HG03196 (cell line): ENCODE measurements around the gene BCO2.

Experiments used
- ATAC-seq: cut with Tn5 transposase; IDR thresholded peaks from one replicate; pipeline ENCODE4 v1.9.1; 2021; ENCODE audit not compliant: unreplicated experiment

The BCO2 gene

GRCh38 chr11:112212710-112213109 lies 37.4 kb downstream of the BCO2 start:
- no peak for ATAC-seq

GRCh38 chr11:112213753-112214152 lies 38.4 kb downstream of the BCO2 start:
- ATAC-seq: no peak

GRCh38 chr11:112215621-112216020 lies 40.3 kb downstream of the BCO2 start:
- no peak for ATAC-seq

DNA sequence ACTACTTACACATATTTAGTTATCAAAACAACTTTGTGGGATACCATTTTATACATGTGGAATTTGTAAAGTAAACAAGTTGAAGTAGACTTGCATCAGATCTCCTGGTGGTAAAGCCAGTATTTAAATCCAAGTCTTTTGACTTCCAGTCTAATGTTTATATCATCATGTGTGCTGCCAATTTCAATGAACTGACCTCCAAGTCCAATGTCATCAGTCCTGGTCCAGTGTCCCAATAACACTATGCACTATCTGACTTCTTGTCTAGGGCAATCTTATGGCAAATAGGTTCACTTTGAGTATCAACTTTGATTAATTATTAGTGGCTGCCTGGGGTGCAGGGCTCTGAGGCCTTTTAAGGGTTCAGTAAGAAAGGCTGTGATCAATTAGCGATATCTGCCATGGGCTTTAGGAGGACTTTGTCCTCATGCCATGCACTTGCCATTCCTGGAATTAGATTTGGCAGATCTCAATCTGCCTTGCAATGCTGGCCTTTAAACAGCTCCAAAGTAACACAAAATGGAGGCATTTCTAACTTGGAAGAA lies 41.3 kb downstream of the BCO2 start:
- no peak for ATAC-seq

DNA sequence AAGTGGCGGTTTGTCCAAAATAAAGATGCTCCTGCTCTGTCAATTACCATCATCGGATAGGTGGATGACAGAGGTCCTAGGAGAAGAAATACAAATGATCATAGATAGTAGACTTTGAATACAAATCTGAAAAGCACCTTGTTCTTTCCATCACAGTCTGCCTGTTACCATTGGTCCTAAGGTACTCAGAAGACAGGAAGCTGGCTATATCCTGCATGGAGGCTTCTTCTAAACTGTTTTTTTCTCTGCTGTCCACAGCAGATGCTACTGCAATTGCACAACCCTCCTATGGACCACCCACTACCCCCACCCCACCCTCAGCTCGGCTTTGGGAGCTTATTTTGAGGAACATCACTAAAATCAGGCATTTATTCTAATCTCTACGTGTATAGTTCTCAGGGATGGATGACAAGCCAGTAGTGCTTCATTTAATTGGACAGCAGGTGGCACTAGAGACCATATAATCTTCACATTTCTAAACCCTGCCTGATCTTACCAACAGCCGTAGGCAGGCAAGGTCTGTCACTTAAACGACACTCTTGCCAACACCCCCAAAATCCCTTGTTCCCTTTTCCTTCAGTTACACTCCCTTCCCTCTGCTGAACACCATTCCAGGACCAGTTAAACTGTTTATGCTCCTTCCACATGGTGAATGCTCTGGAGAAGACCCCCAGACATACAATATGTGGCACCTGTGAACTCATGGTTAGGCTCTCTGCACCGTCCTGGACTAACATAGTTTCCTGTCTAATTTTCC lies 44.3 kb downstream of the BCO2 start:
- peak; percentile 94 for ATAC-seq

- no peak for ATAC-seq
Observed at GRCh38 chr11:112221274-112221835, 46.0 kb downstream of the BCO2 start.

DNA sequence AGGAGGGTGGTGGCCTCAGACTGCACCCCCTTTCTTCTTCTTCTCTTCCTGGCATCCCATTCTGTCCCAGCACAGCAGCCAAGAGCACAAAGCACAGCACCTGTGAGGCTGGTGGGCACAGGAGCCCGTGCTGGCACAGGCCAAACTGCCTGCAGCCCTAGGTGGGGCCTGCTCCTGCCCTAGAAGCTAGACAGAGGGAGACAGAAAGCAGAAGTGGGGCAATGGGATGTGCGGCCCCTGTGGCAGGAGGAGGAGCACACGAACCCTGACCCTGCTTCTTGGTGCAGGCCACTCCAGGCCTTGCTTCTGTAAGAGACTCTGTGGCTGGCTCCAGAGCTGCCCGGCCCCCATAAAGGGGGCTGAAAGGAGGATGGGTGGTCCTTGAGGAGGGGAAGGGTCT lies 47.0 kb downstream of the BCO2 start:
- no peak for ATAC-seq

- no peak for ATAC-seq
Observed at GRCh38 chr11:112223121-112223520, 47.8 kb downstream of the BCO2 start.

DNA sequence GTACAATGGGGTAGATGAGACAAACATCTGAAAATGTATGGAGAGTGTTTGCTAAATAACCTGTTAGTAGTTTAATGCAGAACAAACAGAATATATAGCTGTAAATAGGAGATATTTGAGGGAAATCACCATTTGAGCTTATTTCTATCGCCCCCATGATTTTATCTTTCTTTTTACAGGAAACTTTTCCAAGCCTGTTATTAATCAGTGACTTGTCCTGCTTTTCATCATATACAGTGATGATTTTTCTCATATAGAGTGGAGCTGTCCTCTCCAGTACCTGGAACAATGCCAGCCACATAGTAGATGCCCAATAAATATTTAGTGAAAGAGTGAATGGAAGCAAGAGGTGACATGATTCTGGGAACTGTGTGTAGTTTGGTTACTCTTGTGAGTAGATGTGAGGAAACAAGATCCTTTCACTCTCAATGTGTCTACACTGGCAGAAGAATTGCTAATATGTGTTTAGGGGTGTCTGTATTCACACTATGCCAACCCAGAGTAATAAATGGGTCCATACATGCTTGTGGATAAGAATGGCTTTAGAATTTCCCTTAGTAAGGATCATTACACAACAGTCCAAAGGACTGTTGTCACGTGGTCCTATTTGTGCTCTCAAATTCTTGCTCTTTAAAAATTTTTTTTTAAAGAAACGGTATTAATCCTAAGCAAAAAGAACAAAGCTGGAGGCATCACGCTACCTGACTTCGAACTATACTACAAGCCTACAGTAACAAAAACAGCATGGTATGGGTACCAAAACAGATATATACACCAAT lies 48.6 kb downstream of the BCO2 start:
- ATAC-seq: no peak

DNA sequence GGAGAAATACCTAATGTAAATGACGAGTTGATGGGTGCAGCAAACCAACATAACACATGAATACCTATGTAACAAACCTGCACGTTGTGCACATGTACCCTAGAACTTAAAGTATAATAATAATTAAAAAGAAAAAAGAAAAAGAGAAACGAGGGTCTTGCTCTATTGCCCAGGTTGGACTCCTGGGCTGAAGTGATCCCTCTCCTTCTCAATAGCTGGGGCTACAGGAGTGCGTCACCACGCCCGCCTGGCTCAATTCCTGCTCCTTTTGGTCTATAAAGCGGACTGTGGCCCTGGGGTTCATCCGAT lies 50.4 kb downstream of the BCO2 start:
- ATAC-seq: no peak

DNA sequence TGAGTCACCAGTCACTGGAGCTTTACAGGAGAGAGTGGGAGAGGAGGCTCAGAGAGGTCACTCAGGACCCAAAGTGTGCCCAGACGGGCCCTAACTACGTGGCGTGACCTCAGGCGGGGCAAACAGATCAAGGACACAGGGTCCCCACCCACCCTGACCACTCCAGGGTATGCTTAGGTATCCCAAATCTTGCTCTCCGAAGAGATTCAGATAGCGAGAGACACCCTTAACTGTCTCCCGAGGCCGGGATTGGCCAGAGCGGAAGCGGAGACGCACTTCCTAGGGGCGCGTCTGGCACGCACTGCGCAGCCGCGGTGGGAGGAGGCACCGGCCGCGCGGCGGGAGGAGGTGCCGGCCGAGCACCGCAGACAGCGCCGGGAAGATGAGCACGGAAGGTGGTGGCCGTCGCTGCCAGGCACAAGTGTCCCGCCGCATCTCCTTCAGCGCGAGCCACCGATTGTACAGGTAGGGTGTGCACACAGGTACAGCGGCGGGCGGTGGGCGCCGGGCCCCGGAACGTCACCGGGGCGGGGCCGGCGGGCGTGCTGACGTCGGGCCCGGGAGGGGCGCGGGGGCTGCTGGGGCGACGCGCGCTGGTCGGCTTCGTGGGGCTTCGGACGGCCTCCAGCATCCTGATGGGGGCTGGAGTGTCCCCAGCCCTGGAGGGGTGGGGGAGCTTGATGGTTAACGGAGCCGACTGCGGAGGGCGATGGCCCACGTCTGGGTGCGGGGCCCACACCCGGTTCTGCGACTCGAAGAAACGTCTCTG lies 50.9 kb downstream of the BCO2 start, which contains the start of gene PTS:
TSS of gene PTS (plus strand) at position 367 of the 769 bp plus-strand sequence. CDS start at position 383, 16 bp downstream.
- peak; percentile 94 for ATAC-seq

- ATAC-seq: no peak
Observed at GRCh38 chr11:112226831-112227401, 51.6 kb downstream of the BCO2 start.

DNA sequence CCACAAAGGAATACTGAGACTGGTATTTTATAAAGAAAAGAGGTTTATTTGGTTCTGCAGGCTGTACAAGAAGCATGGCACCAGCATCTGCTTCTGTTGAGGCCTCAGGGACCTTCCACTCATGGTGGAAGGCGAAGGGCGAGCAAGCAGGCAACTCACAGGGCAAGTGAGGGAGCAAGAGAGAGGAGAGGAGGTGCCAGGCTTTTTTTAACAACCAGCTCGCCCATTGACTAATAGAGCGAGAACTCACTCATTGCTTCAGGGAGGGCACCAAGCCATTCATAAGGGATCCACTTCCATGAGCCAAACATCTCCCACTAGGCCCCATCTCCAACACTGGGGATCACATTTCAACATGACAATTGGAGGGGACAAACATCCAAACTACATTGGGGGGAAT lies 52.2 kb downstream of the BCO2 start:
- ATAC-seq: no peak

DNA sequence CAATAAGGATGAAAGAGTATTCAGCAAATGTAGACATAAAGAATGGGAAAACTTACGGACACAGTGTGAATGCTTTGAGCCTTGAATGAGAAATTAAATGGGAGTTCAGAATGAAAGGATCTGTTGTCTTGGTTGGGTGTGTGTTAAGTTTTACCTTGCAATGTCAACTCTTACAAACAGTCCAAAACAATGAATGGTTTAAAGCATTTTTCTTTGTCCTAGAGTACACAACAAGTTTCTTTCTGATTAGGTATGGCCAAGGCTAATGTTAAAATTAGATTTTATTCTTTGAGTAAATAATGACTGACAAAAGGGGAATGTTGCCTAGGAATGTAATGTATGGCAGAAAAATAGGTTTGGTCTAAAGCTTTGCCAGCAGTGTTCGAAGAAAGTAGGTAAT lies 53.4 kb downstream of the BCO2 start:
- no peak for ATAC-seq

GRCh38 chr11:112229159-112229558 lies 53.8 kb downstream of the BCO2 start:
- no peak for ATAC-seq

DNA sequence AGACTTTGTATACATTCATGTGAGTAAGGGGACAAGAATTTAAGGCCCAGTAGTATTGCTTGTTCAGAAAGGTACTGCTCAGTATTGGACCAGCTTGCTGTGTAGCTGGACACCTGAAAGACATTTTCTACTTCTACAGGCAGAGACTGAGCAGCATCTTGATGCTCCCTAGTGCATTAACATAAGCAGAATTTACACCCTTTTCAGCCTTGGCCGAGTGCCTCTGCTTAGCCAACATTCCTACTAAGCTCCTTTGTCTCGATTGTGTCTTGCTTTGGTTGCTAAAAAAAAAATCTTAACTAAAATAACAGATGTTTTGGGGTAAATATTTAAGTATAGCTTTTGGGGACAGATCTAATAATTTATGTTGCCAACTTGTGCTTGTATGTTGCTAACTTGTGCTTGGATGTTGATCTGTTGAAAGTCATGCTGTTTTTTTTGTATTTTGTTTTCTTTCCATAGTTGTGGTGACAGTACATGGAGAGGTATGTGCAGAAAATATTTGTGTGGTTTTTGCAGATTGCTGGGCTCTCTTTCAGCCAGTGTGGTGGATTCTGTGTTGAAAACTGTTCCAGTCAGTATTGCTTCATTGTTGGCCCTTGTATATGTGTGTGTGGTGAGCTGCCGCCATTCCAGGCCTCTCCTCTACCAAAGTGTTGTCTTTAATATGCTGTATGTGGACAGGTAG lies 54.6 kb downstream of the BCO2 start:
- ATAC-seq: no peak

DNA sequence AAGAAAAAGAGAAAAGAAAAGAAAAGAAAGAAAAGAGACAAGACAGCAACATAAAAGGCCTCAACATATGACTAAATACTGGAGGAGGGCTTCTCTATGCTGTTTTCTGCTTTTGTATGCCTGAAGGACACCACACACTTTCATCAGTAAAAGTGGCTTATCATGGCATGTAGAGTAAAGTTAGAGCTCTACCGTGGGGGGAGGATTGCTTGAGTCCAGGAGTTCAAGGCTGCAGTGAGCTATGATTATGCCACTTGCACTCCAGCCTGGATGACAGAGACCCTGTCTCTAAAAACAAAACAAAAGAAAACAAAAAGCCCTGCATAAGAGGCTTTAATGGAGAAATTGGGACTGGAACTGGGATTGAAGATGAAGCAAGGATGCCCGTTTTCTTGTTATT lies 56.6 kb downstream of the BCO2 start:
- no peak for ATAC-seq

DNA sequence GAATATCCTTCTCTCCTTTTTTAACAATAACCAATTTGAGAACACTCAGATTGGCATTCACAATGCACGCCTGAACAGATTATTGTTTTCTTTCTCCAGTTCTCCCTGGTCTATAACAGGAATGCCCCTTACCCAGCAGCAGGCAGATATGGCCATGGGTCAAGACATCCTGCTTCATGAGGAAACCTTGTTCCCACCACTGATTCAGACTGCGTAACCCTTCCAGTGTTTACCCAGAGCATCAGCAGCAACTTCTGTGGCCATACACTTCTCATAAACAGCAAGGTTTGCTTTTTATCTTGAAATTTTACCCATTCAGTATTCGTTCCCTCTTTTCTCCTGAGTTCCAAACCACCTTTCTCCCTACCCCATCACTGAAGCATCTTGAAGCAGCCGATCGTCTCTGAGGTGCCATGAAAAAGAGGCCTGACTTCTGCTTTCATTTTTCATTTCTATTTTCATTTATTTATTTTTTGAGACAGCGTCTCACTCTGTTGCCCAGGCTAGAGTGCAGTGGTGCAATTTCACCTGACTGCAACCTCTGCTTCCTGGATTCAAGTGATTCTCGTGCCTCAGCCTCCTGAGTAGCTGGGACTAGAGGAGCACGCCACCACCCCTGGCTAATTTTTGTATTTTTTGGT lies 60.6 kb downstream of the BCO2 start:
- ATAC-seq: no peak

DNA sequence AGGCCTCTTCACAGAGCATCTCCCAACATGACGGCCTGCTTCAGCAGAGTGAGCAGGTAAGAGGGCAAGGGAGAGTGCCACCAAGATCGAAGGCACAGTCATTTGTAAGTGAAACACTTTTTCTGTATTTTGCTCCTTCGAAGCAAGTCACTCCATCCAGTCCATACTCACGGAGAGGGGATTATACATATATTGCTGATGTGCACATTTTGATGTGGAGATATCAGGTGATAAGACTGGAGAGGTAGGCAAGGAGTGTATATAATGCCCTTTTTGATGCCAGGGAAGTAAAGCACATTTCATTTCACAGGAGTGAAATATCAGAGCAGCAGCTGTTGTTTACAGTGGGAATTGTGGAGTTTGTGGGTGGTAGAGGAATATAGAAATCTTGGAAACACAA lies 62.1 kb downstream of the BCO2 start:
- no peak for ATAC-seq

DNA sequence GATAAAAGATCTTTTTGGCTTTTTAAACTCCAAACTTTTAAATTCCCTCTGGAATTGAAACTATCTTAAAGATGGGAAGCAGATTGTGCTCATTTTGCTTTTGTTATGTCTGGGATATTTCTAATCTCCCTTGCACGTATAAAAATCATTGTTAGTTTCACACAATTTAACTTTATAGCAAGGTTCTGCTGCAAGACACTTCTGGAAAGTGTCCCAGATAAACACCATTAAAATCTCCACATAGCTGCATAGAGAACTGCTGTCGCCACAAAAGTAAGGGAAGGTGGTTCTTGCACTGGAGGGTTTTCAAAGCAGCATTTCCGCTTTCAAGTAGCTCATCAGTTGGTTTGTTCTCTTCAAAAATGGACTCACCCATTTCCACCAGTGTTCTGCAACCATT lies 62.7 kb downstream of the BCO2 start:
- ATAC-seq: no peak
